Urinary bladder (tissue), 4 donors: ENCODE results near the gene CHRNE. TPM values are rescaled to one million over a fixed set of nuclear protein-coding genes. Genes with fewer than 3 reads are reported as not detected.
"Not testable (repeated sequence)": the region's sequence is repeated elsewhere in the genome, so short reads cannot be mapped to it uniquely, and the experiment has no call there.

ENCODE experiments used
- DNase-seq: peaks from one replicate; pipeline ENCODE4 v3.0.0-alpha.2; 2015; ENCODE audit errors: extremely low spot score
- H3K27ac ChIP-seq: one replicate; pipeline ENCODE4 v1.5.1; 2013; ENCODE audit warnings: low read depth, mild to moderate bottlenecking, moderate library complexity
- H3K36me3 ChIP-seq: one replicate; pipeline ENCODE4 v1.6.1; 2013; ENCODE audit warnings: mild to moderate bottlenecking, moderate library complexity; ENCODE audit not compliant: insufficient read depth
- H3K4me1 ChIP-seq: one replicate; pipeline ENCODE4 v1.6.1; 2013; ENCODE audit warnings: mild to moderate bottlenecking, moderate library complexity; ENCODE audit not compliant: insufficient read depth
- H3K4me3 ChIP-seq: one replicate; pipeline ENCODE4 v1.5.1; 2013; ENCODE audit warnings: low read depth, low read length
- WGBS: extraction: QIAGEN DNeasy Blood & Tissue Kit; methylation state at CpG from one replicate; pipeline ENCODE4 v1.1.7; 2013; 5-methylcytosine and 5-hydroxymethylcytosine counted together
- polyA plus RNA-seq: library from polyadenylated mRNA; stranded (reverse); fragments of 200-250 nt; gene quantifications from one replicate; pipeline ENCODE4 v1.2.3, GENCODE V29; 2013
- total RNA-seq: library from RNA; depleted of rRNA; stranded (reverse); fragments of >200 nt; gene quantifications from one replicate; pipeline ENCODE4 v1.2.3, GENCODE V29; 2014
- donor health status: healthy with polysubstance abuse.
- donor health status: healthy.

The CHRNE gene
- total and polyA plus RNA-seq, 2 donors: 0.79 TPM

DNA sequence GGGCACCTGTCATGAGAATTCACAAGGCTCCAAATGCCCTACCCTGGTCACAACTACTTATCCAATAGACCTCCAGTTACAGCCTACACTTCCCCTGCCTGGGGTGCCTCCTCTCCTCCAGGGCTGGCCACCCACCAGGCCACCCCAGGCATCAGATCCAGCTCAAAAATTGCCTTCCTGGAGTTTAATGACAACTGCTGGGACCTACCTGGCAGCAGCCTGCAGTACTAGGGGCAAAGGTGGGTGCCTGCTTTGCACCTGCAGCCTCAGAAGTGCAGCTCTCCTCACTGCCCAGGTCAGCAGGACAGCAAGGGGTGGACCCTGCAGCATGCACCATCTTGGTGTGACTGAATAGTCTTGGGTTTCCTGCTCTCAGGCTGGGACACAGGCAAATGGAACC, 32.8 kb upstream of the CHRNE start:
- Histone ChIP-seq H3K4me3 (no peak overlapping the region), H3K36me3 (no peaks in the 10 kb centered on the region), H3K27ac (no peak overlapping the region), H3K4me1 (no peaks in the 10 kb centered on the region)
- DNase-seq: no peak

DNA sequence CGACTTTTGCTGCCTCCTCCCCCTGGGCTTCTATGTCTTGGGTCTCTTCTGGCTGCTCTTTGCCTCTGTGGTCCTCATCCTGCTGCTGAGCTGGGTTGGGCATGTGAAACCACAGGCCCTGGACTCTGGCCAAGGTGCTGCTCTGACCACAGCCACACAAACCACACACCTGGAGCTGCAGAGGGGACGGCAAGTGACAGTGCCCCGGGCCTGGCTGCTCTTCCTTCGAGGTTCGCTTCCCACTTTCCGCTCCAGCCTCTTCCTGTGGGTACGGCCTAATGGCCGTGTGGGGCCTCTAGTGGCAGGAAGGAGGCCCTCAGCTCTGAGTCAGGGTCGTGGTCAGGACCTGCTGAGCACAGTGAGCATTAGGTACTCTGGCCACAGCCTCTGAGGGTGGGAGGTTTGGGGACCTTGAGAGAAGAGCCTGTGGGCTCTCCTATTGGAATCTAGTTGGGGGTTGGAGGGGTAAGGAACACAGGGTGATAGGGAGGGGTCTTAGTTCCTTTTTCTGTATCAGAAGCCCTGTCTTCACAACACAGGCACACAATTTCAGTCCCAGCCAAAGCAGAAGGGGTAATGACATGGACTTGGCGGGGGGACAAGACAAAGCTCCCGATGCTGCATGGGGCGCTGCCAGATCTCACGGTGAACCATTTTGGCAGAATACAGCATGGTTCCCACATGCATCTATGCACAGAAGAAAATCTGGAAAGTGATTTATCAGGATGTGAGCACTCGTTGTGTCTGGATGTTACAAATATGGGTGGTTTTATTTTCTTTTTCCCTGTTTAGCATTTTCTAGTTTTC, 31.5 kb upstream of the CHRNE start:
- no peak for DNase-seq
- no peak overlapping the region for H3K27ac ChIP-seq
- H3K4me1 ChIP-seq: no peaks in the 10 kb centered on the region
- H3K36me3 ChIP-seq: no peaks in the 10 kb centered on the region
- no peak overlapping the region for H3K4me3 ChIP-seq
- 23% methylated on average over 14 of the region's 14 CpGs for WGBS

DNA sequence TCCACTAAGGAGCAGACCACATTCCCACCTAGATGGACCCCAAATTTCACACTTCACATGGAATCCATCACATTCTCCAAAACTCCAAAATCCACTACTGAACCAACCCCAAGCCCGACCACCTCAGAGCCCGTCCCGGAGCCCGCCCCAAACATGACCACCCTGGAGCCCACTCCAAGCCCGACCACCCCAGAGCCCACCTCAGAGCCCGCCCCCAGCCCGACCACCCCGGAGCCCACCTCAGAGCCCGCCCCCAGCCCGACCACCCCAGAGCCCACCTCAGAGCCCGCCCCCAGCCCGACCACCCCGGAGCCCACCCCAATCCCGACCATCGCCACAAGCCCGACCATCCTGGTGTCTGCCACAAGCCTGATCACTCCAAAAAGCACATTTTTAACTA, 30.7 kb upstream of the CHRNE start:
- no peaks in the 10 kb centered on the region for H3K4me1 ChIP-seq
- 75% methylated on average over 16 of the region's 16 CpGs for WGBS
- H3K36me3 ChIP-seq: no peaks in the 10 kb centered on the region
- H3K27ac ChIP-seq: no peak overlapping the region
- no peak overlapping the region for H3K4me3 ChIP-seq
- DNase-seq: no peak

DNA sequence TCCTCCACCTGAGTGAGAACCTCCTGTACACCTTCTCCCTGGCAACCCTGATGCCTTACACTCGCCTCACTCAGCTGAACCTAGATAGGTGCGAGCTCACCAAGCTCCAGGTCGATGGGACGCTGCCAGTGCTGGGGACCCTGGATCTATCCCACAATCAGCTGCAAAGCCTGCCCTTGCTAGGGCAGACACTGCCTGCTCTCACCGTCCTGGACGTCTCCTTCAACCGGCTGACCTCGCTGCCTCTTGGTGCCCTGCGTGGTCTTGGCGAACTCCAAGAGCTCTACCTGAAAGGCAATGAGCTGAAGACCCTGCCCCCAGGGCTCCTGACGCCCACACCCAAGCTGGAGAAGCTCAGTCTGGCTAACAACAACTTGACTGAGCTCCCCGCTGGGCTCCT, 29.9 kb upstream of the CHRNE start:
- Histone ChIP-seq H3K27ac (no peak overlapping the region), H3K4me3 (no peak overlapping the region), H3K4me1 (no peaks in the 10 kb centered on the region), H3K36me3 (no peaks in the 10 kb centered on the region)
- DNase-seq: no peak
- WGBS: 89% methylated on average over 12 of the region's 12 CpGs

DNA sequence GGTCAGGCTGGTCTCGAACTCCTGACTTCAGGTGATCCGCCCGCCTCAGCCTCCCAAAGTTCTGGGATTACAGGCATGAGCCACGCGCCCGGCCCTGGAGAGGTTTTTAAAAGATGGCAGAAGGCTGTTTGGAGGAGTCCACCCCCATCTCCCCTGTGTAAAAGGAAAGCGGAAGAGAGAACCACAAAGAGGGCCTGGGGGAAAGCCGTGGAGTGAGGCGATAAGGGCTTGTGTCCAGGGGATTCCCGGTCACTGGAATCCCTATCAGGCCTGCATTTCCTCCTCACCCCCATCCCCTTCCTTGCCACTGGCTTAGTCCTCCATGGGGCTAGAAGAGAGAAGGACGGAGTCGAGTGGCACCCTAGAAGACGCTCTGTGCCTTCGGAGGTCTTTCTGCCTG, 29.1 kb upstream of the CHRNE start, which contains the start of gene GP1BA:
Gene GP1BA, plus strand, starts transcription at position 315 of the 400 bp plus-strand sequence. CDS start 328 bp downstream, outside the sequence.
- H3K4me1 ChIP-seq: no peaks in the 10 kb centered on the region
- DNase-seq: no peak
- H3K27ac ChIP-seq: no peak within 1 kb of the TSS
- H3K4me3 ChIP-seq: no peak within 1 kb of the TSS
- no peaks in the 10 kb centered on the region for H3K36me3 ChIP-seq
- 86% methylated on average over 14 of the region's 14 CpGs for WGBS

DNA sequence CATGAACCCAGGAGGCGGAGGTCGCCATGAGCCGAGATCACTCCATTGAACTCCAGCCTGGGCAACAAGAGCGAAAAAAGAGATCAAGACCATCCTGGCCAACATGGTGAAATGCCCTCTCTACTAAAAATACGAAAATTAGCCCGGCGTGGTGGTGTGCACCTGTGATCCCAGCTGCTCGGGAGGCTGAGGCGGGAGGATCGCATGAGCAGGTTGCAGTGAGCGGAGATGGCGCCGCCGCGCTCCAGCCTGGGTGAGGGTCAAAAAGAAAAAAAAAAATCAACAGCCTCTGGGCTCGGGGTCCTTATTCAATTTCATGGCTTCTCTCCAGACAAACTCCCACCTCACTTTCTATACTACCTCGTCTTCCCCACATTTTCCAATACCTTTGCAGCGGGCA, 26.0 kb upstream of the CHRNE start:
- Histone ChIP-seq H3K4me3 (no peak overlapping the region), H3K4me1 (no peaks in the 10 kb centered on the region), H3K36me3 (no peaks in the 10 kb centered on the region), H3K27ac (no peak overlapping the region)
- 96% methylated on average over 18 of the region's 18 CpGs for WGBS
- no peak for DNase-seq

DNA sequence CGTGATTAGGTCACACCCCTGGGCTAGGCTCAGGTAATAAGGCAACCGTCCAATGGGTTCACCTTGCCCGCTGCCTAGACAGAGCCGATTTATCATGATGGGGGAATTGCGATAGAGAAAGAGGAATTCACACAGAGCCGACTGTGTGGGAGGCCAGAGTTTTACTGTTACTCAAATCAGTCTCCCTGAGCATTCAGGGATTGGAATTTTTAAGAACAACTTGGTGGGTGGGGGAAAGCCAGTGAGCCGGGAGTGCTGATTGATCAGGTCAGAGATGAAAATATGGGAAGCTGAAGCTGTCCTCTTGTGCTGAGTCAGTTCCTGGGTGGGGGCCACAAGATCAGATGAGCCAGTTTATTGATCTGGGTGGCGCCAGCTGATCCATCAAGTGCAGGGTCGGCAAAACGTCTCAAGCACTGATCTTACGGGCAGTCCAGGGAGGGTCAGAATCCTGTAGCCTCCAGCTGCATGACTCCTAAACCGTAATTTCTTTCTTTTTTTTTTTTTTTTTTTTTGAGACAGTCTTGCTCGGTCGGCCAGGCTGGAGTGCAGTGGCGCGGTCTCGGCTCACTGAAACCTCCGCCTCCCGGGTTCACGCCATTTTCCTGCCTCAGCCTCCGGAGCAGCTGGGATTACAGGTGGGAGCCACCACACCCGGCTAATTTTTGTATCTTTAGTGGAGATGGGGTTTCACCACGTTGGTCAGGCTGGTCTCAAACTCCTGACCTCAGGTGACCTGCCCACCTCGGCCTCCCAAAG, 23.9 kb upstream of the CHRNE start:
- not testable (repeated sequence) for H3K36me3 ChIP-seq, H3K27ac ChIP-seq, H3K4me1 ChIP-seq, DNase-seq, H3K4me3 ChIP-seq
- 81% methylated on average over 24 of the region's 24 CpGs for WGBS

DNA sequence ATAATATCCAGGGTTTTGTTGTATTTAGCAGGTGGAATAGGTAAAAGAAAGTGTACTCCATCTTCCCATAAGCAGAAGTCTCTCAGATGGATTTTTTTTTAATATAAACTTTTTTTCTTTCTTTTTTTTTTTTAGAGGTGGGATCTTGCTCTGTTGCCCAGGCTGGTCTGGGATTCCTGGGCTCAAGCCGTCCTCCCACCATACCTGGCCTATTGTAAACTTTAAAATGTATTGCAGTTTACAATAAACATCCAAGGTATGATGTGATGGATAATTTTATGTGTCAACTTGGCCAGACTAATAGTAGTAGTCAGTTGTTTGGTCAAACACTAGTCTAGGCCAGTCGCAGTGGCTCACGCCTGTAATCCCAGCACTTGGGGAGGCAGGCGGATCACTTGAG, 18.4 kb upstream of the CHRNE start:
- Histone ChIP-seq H3K36me3 (no peaks in the 10 kb centered on the region), H3K4me3 (no peak overlapping the region), H3K4me1 (no peaks in the 10 kb centered on the region), H3K27ac (no peak overlapping the region)
- WGBS: 90% methylated on average over 4 of the region's 4 CpGs
- DNase-seq: no peak

DNA sequence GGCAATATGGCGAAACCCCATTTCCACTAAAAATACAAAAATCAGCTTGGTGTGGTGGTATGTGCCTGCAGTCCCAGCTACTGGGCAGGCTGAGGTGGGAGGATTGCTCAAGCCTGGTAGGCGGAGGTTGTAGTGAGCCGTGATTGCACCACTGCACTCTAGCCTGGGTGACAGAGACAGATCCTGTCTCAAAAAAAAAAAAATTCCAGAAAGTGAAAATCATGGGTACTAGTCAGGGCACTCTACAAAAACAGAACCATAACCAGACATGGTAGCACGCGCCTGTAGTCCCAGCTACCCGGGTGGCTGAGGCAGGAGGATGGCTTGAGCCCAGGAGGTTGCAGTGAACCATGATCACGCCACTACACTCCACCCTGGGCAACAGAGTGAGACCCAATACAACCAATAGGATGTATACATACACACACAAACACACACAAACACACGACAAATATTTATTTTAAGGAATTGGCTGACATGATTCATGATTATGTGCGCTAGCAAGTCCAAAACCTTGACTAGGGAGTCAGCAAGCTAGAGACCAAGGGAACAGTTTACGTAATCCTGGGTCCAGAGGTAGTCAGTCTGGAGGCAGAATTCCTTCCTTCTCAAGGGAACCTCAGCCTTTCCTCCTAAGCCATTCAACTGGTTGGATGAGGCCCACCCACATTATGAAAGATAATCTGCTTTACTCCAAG, 17.6 kb upstream of the CHRNE start:
- Histone ChIP-seq H3K27ac (no peak overlapping the region), H3K36me3 (no peaks in the 10 kb centered on the region), H3K4me3 (no peak overlapping the region), H3K4me1 (no peaks in the 10 kb centered on the region)
- WGBS: 87% methylated on average over 10 of the region's 10 CpGs
- no peak for DNase-seq

DNA sequence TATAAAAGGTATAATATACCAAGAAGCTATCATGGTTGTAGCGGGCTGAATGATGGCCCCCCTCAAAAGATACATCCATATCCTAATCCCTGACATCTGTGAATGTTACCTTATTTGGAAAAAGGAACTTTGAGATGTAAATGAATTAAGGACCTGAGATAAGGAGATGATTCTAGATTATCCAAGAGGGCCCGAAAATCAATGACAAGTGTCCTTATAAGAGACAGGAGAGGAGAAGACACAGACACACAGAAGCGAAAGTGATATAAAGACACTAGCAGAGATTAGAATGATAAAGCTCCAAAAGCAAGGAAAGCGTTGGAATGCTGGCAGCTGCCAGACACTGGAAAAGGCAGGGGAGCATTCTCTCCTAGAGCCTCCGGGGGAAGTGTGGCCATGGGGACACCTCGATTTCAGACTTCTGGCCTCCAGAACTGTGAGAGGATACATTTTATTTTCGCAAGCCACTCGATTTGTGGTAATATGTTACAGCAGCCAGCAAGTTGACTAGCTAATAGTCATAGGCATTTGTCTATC, 16.7 kb upstream of the CHRNE start:
- Histone ChIP-seq H3K36me3 (no peaks in the 10 kb centered on the region), H3K4me3 (no peak overlapping the region), H3K27ac (no peak overlapping the region), H3K4me1 (no peaks in the 10 kb centered on the region)
- 44% methylated on average over 8 of the region's 8 CpGs for WGBS
- no peak for DNase-seq

DNA sequence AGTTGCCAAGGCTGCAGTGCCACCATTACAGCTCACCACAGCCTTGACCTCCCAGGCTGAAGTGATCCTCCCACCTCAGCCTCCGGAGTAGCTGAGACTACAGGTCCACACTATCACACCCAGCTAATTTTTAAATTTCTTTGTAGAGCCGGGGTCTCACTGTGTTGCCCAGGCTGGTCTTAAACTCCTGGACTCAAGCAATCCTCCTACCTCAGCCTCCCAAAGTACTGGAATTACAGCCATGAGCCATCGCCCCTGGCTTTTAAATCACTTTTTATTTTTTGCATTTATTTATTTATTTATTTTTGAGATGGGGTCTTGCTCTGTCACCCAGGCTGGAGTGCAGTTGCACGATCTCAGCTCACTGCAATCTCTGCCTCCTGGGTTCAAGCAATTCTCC, 11.7 kb upstream of the CHRNE start:
- not testable (repeated sequence) for H3K36me3 ChIP-seq, H3K27ac ChIP-seq
- WGBS: 92% methylated on average over 4 of the region's 4 CpGs

DNA sequence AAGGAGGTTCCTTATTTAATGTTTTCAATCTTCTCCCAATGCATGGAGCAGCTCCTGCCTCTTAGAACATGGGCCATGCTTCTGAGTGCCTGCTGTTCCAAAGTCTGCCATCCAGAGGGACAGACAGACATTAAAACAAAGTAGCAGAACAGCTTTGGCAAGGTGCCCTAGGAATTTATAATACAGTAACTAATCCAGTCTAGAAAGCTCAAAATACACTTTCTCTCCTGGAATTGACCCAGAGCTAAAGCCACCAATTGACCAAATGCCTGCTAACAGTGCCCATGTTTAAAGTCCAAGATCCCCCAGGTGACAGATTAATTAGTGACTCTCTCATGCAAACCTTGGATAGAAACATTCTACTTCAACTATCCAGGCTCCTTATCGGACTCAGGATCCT, 11.1 kb upstream of the CHRNE start:
- no peak for DNase-seq
- H3K4me3 ChIP-seq: no peak overlapping the region
- H3K36me3 ChIP-seq: no peaks in the 10 kb centered on the region
- no peak overlapping the region for H3K27ac ChIP-seq
- no peaks in the 10 kb centered on the region for H3K4me1 ChIP-seq
- WGBS: 61% methylated on average over 1 of the region's 1 CpG

More for the DNA sequence above, 11.7 kb upstream of the CHRNE start:
- DNase-seq, H3K4me1 ChIP-seq, H3K4me3 ChIP-seq: not testable (repeated sequence)

DNA sequence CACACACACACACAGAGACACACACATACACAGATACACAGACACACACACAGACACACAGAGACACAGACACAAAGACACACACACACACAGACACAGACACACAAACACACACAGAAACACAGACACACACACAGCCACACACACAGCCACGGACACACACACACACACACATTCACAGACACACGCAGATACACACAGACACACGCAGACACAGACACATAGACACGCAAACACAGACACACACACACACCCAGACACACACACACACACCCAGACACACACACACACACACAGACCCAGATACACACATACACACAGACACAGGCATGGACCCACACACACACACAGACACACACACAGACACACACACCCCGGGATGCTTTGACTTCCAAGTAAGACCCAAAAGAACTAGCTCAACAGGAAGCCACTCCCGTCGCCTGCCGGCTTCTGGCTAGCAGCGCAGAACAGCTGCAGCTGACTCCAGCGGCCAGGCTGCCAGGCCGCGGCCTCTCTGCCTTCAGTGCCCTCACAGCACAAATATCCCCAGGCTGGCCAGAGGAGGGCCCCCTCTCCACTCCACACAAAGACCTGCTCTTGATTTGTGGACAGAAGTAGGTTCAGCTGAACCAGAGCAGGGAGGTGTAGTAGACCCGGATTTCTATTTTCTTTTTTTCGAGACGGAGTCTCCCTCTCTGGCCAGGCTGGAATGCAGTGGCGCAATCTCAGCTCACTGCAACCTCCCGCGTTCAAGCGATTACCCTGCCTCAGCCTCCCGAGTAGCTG, 6.0 kb upstream of the CHRNE start:
- Histone ChIP-seq H3K27ac (no peak overlapping the region), H3K4me3 (no peak overlapping the region)
- 20% methylated on average over 20 of the region's 20 CpGs for WGBS

More for the DNA sequence above, 6.0 kb upstream of the CHRNE start:
- no peaks in the 10 kb centered on the region for H3K4me1 ChIP-seq
- H3K36me3 ChIP-seq: no peaks in the 10 kb centered on the region
- DNase-seq: peak; percentile 52
